ENCODE results near the gene ADNP2. TPM values are rescaled to one million over a fixed set of nuclear protein-coding genes. Genes with fewer than 3 reads are reported as not detected.

ADNP2 gene
- total RNA-seq, 1 experiment from 2014 or later: 23.2 TPM

DNA sequence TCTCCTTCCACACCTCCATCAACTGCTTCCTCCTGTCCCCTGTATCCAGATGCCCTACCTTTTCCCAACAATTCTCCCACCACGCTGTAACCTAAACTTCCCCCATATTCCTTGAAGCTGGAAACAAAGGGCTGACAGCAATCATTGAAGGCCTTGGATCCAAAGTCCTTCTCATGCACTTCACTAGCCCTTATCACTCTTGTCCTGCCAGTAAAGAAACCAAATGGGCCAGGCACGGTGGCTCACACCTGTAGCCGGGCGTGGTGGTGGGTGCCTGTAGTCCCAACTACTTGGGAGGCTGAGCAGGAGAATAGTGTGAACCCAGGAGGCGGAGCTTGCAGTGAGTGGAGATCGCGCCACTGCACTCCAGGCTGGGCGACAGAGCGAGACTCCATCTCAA is 11.9 kb upstream of the ADNP2 start:
- POLR2A ChIA-PET (ENCODE audit: unreplicated experiment): no interaction called here
- no peak overlapping the region for H3K4me3 ChIP-seq (ENCODE audit: low read length)
- no peaks in the 10 kb centered on the region for H3K9me3 ChIP-seq (ENCODE audit: low read length)
- H3F3A ChIP-seq (ENCODE audit: low read length, unreplicated experiment): no peaks in the 10 kb centered on the region
- TF ChIP-seq, protein P1, sequence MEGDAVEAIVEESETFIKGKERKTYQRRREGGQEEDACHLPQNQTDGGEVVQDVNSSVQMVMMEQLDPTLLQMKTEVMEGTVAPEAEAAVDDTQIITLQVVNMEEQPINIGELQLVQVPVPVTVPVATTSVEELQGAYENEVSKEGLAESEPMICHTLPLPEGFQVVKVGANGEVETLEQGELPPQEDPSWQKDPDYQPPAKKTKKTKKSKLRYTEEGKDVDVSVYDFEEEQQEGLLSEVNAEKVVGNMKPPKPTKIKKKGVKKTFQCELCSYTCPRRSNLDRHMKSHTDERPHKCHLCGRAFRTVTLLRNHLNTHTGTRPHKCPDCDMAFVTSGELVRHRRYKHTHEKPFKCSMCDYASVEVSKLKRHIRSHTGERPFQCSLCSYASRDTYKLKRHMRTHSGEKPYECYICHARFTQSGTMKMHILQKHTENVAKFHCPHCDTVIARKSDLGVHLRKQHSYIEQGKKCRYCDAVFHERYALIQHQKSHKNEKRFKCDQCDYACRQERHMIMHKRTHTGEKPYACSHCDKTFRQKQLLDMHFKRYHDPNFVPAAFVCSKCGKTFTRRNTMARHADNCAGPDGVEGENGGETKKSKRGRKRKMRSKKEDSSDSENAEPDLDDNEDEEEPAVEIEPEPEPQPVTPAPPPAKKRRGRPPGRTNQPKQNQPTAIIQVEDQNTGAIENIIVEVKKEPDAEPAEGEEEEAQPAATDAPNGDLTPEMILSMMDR (conservative IDR thresholded peaks at IDR 0.05; ENCODE audit: low read depth, low read length): no peak
- TF ChIP-seq EZH2 (IDR thresholded peaks at IDR 0.05; ENCODE audit: low read length, unreplicated experiment) (no peak), EZH2phosphoT487 (IDR thresholded peaks at IDR 0.05; ENCODE audit: borderline replicate concordance, low read length) (no peak)
- H2AFZ ChIP-seq (ENCODE audit: low read length): no peak overlapping the region
- H3K27me3 ChIP-seq (ENCODE audit: low read length): no peaks in the 10 kb centered on the region
- H4K20me1 ChIP-seq (ENCODE audit: low read length): no peaks in the 10 kb centered on the region
- no peak overlapping the region for H3K4me2 ChIP-seq (ENCODE audit: low read length)
- intact Hi-C loops (cut with micrococcal nuclease): no loop called here
- DNase-seq: no peak
- no peaks in the 10 kb centered on the region for H3K9me2 ChIP-seq (replicated peaks; ENCODE audit: low read length)
- H3K9ac ChIP-seq (ENCODE audit: low read length): no peak overlapping the region
- BruUV-seq (replicated peaks): no TSS peak
- ATAC-seq: no peak
- H3K36me3 ChIP-seq (ENCODE audit: low read depth, low read length): no peaks in the 10 kb centered on the region
- H3K79me2 ChIP-seq (ENCODE audit: low read length): no peaks in the 10 kb centered on the region
- no peaks in the 10 kb centered on the region for H3K4me1 ChIP-seq (ENCODE audit: insufficient read depth, low read length)
- CTCF ChIA-PET: no interaction called here
- no peak overlapping the region for H3K27ac ChIP-seq (ENCODE audit: low read length)

DNA sequence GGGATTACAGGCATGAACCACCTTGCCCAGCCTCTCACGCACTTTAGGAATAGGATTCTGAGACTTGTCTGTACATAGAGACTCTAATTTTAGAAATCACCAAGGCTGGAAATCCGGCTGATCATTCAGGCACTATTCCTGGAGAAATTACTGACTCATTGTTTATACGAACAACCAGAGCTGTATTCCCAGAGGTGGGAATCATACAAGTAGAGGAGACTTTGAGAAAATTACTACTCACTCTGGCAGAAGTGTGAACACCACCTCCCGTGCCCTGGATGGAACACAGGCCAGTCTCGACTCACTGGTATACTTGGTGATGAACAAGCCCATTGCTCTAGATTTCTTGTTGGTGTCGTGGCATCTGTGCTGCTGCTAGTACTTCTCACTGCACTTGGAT is 5.8 kb upstream of the ADNP2 start:
- no peak overlapping the region for H2AFZ ChIP-seq (ENCODE audit: low read length)
- CTCF ChIA-PET: no interaction called here
- H3K4me2 ChIP-seq (ENCODE audit: low read length): no peak overlapping the region
- no peak overlapping the region for H3K4me3 ChIP-seq (ENCODE audit: low read length)
- no TSS peak for BruUV-seq (replicated peaks)
- H3K9ac ChIP-seq (ENCODE audit: low read length): no peak overlapping the region
- no peaks in the 10 kb centered on the region for H3K27me3 ChIP-seq (ENCODE audit: low read length)
- H3K36me3 ChIP-seq (ENCODE audit: low read depth, low read length): no peaks in the 10 kb centered on the region
- no peak for ATAC-seq
- no peaks in the 10 kb centered on the region for H3K4me1 ChIP-seq (ENCODE audit: insufficient read depth, low read length)
- H3K27ac ChIP-seq (ENCODE audit: low read length): no peak overlapping the region
- no peaks in the 10 kb centered on the region for H3F3A ChIP-seq (ENCODE audit: low read length, unreplicated experiment)
- H3K9me3 ChIP-seq (ENCODE audit: low read length): no peaks in the 10 kb centered on the region
- H4K20me1 ChIP-seq (ENCODE audit: low read length): no peaks in the 10 kb centered on the region
- intact Hi-C loops (cut with micrococcal nuclease): no loop called here
- TF ChIP-seq, protein P1 (conservative IDR thresholded peaks at IDR 0.05; ENCODE audit: low read depth, low read length): no peak
- TF ChIP-seq EZH2 (IDR thresholded peaks at IDR 0.05; ENCODE audit: low read length, unreplicated experiment): no peak
- no peaks in the 10 kb centered on the region for H3K9me2 ChIP-seq (replicated peaks; ENCODE audit: low read length)
- H3K79me2 ChIP-seq (ENCODE audit: low read length): no peaks in the 10 kb centered on the region
- POLR2A ChIA-PET (ENCODE audit: unreplicated experiment): no interaction called here
- DNase-seq: no peak

DNA sequence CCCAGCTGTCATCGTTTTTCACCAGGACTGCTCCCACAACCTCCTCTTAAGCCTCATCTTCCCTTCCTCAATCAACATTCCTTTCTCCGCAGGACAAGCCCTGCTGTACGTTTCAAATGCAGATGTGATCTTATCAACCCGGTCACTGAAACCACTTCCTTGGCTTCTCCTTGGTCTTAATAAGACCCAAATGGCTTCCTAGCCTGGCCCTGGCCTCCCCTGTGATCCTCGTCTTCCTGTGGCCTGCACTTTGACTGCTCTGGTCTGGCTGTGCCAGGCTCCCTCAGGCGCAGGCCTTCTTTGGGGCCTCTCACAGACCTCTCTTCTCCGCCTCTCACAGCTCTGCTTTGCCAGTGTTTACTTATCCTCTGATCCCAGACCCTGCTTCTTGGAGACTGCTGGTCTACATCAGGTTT is 4.7 kb upstream of the ADNP2 start:
- no peak for ATAC-seq

More for the DNA sequence above, 4.7 kb upstream of the ADNP2 start:
- no TSS peak for BruUV-seq (replicated peaks)
- ChIA-PET CTCF (no interaction called here), POLR2A (ENCODE audit: unreplicated experiment) (no interaction called here)
- TF ChIP-seq, protein P1 (conservative IDR thresholded peaks at IDR 0.05; ENCODE audit: low read depth, low read length): no peak
- TF ChIP-seq EZH2 (IDR thresholded peaks at IDR 0.05; ENCODE audit: low read length, unreplicated experiment): no peak
- no peak for TF ChIP-seq EZH2phosphoT487 (IDR thresholded peaks at IDR 0.05; ENCODE audit: borderline replicate concordance, low read length)
- no peaks in the 10 kb centered on the region for H4K20me1 ChIP-seq (ENCODE audit: low read length)
- no peaks in the 10 kb centered on the region for H3K36me3 ChIP-seq (ENCODE audit: low read depth, low read length)
- DNase-seq: no peak
- H3K4me1 ChIP-seq (ENCODE audit: insufficient read depth, low read length): no peaks in the 10 kb centered on the region
- no peak overlapping the region for H3K4me3 ChIP-seq (ENCODE audit: low read length)
- no peak overlapping the region for H2AFZ ChIP-seq (ENCODE audit: low read length)
- no peaks in the 10 kb centered on the region for H3K9me3 ChIP-seq (ENCODE audit: low read length)
- no peaks in the 10 kb centered on the region for H3F3A ChIP-seq (ENCODE audit: low read length, unreplicated experiment)
- H3K9me2 ChIP-seq (replicated peaks; ENCODE audit: low read length): no peaks in the 10 kb centered on the region
- H3K9ac ChIP-seq (ENCODE audit: low read length): no peak overlapping the region
- H3K27ac ChIP-seq (ENCODE audit: low read length): no peak overlapping the region
- H3K4me2 ChIP-seq (ENCODE audit: low read length): no peak overlapping the region
- intact Hi-C loops (cut with micrococcal nuclease): no loop called here
- no peaks in the 10 kb centered on the region for H3K27me3 ChIP-seq (ENCODE audit: low read length)
- H3K79me2 ChIP-seq (ENCODE audit: low read length): no peaks in the 10 kb centered on the region
